ENCODE results near the gene CCAR1.
"Not testable (repeated sequence)": the region's sequence is repeated elsewhere in the genome, so short reads cannot be mapped to it uniquely, and the experiment has no call there.

Gene CCAR1

DNA sequence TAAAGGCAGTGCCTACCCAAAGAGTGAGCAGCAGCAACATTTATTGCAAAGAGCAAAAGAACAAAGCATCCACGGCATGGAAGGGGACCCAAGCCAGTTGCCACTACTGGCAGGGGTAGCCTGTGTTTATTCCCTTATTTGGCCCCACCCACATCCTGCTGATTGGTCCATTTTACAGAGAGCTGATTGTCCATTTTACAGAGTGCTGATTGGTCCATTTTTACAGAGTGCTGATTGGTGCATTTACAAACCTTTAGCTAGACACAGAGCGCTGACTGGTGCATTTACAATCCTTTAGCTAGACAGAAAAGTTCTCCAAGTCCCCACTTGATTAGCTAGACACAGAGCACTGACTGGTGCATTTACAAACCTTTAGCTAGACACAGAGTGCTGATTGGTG, 101.6 kb downstream of the CCAR1 start:
- not testable (repeated sequence) for H3K9me3 ChIP-seq (ENCODE audit: control insufficient read depth, low read length); H3K4me3 ChIP-seq (ENCODE audit: insufficient read depth, low read depth, low read length, poor library complexity, severe bottlenecking); DNase-seq; H3K36me3 ChIP-seq (ENCODE audit: control insufficient read depth, insufficient read depth, low read length); H3K27ac ChIP-seq (ENCODE audit: insufficient read depth, low read length, poor library complexity, severe bottlenecking); H3K27me3 ChIP-seq (replicated peaks; ENCODE audit: control insufficient read depth, insufficient read depth, low read length, poor library complexity, severe bottlenecking); H3K4me1 ChIP-seq (ENCODE audit: control insufficient read depth, insufficient read depth, low read length, poor library complexity, severe bottlenecking)

DNA sequence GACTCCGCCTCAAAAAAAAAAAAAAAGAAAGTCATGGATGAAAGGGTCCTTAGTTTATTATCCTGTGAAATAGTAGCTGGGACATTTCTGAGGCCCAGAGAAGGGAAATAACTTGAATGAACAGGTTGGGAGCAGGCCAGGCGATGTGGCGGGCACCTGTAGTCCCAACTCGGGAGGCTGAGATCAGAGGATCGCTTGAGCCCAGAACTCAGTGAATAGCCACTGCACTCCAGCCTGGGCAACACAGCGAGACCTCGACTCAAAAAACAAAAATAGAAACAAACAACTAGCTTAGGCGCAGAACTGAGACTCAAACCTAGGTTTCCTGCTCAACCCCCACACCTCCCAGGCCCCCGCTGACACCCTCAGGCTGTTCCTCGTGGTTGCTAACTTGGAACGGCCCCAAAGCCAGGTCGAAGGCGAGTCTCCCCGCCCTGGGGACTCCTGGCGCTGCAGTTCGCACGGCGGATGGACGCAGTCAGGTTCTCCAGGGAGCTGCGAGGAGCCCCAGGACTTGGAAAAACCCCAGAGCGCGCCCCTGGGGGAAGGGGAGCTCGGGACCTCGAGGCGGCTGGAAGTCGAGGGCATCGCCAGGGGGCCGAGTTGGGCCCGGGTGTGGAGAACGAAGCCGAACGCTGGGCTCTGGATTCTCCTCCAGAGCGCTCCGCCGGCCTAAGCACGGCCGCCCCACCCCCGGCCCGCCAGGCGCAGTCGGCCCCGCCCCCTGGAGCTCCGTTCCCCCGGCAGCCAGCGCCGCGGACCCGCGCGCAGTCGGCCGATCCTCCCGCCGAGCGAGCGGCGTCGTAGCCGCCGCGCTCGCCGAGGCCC, 105.9 kb downstream of the CCAR1 start, which contains the start of gene STOX1:
Gene STOX1, plus strand, starts transcription at position 768 of the 828 bp plus-strand sequence. CDS start 93 bp downstream, outside the sequence.
- Histone ChIP-seq H3K27ac (ENCODE audit: insufficient read depth, low read length, poor library complexity, severe bottlenecking) (no peak within 1 kb of the TSS), H3K9me3 (ENCODE audit: control insufficient read depth, low read length) (no peaks in the 10 kb centered on the region), H3K4me3 (ENCODE audit: insufficient read depth, low read depth, low read length, poor library complexity, severe bottlenecking) (peak within 1 kb of the TSS; percentile 79), H3K4me1 (ENCODE audit: control insufficient read depth, insufficient read depth, low read length, poor library complexity, severe bottlenecking) (no peaks in the 10 kb centered on the region), H3K27me3 (replicated peaks; ENCODE audit: control insufficient read depth, insufficient read depth, low read length, poor library complexity, severe bottlenecking) (no peaks in the 10 kb centered on the region), H3K36me3 (ENCODE audit: control insufficient read depth, insufficient read depth, low read length) (no peaks in the 10 kb centered on the region)
- DNase-seq: peak in 2 of 3 donors; percentile 11 to 13

DNA sequence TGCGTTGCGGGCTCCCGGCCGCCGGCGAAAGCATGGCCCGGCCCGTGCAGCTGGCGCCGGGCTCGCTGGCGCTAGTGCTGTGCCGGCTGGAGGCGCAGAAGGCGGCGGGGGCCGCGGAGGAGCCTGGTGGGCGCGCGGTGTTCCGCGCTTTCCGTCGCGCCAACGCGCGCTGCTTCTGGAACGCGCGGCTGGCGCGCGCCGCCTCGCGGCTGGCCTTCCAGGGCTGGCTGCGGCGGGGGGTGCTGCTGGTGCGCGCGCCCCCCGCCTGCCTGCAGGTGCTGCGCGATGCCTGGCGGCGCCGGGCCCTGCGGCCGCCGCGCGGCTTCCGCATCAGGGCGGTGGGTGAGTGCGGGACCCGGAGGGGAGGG, 106.5 kb downstream of the CCAR1 start:
- H3K36me3 ChIP-seq (ENCODE audit: control insufficient read depth, insufficient read depth, low read length); H3K27me3 ChIP-seq (replicated peaks; ENCODE audit: control insufficient read depth, insufficient read depth, low read length, poor library complexity, severe bottlenecking); H3K4me3 ChIP-seq (ENCODE audit: insufficient read depth, low read depth, low read length, poor library complexity, severe bottlenecking); H3K4me1 ChIP-seq (ENCODE audit: control insufficient read depth, insufficient read depth, low read length, poor library complexity, severe bottlenecking); H3K27ac ChIP-seq (ENCODE audit: insufficient read depth, low read length, poor library complexity, severe bottlenecking); DNase-seq; H3K9me3 ChIP-seq (ENCODE audit: control insufficient read depth, low read length): not testable (repeated sequence)

DNA sequence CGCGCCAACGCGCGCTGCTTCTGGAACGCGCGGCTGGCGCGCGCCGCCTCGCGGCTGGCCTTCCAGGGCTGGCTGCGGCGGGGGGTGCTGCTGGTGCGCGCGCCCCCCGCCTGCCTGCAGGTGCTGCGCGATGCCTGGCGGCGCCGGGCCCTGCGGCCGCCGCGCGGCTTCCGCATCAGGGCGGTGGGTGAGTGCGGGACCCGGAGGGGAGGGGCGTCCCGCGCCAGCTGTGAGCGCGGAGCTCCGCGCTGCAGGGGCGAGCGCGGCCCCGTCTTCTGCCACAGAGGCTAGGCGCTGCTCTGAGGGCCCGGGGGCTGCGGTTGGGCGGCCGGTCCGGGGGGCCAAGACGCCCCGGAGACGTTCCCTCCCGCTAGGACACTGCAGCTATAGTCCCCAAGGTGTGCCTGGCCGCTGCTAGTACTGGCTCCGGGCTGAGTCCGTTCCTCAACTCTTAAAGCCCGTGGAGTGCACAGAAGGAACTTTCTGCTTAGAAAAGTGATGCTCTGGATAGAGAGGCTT, 107.1 kb downstream of the CCAR1 start:
- H3K27me3 ChIP-seq (replicated peaks; ENCODE audit: control insufficient read depth, insufficient read depth, low read length, poor library complexity, severe bottlenecking); H3K9me3 ChIP-seq (ENCODE audit: control insufficient read depth, low read length); H3K4me1 ChIP-seq (ENCODE audit: control insufficient read depth, insufficient read depth, low read length, poor library complexity, severe bottlenecking); H3K36me3 ChIP-seq (ENCODE audit: control insufficient read depth, insufficient read depth, low read length); H3K27ac ChIP-seq (ENCODE audit: insufficient read depth, low read length, poor library complexity, severe bottlenecking): not testable (repeated sequence)
- H3K4me3 ChIP-seq (ENCODE audit: insufficient read depth, low read depth, low read length, poor library complexity, severe bottlenecking): peak overlapping the region; percentile 44
- DNase-seq: peak in 2 of 3 donors; percentile 2 to 3

DNA sequence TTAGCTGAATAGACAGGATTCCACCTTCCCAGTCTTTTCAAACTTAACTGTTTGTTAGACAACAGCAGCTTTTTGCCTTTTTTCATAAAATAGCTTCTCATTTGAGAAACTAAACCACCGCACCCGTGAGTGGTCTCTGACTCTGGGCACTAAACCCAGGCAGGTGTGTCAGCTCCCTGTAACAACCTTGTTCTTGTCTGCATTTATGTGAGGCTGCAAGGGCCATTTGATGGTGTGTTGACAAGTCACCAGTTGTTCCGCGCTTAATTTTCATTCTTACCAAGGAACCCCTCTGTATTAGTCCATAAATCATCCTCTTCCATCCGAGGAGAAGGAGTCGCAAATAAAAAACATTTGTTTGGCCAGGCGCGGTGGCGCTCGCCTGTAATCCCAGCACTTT, 107.8 kb downstream of the CCAR1 start:
- no peak for DNase-seq
- Histone ChIP-seq H3K27ac (ENCODE audit: insufficient read depth, low read length, poor library complexity, severe bottlenecking) (no peak overlapping the region), H3K9me3 (ENCODE audit: control insufficient read depth, low read length) (no peaks in the 10 kb centered on the region), H3K27me3 (replicated peaks; ENCODE audit: control insufficient read depth, insufficient read depth, low read length, poor library complexity, severe bottlenecking) (no peaks in the 10 kb centered on the region), H3K4me1 (ENCODE audit: control insufficient read depth, insufficient read depth, low read length, poor library complexity, severe bottlenecking) (no peaks in the 10 kb centered on the region), H3K4me3 (ENCODE audit: insufficient read depth, low read depth, low read length, poor library complexity, severe bottlenecking) (no peak overlapping the region), H3K36me3 (ENCODE audit: control insufficient read depth, insufficient read depth, low read length) (no peaks in the 10 kb centered on the region)

DNA sequence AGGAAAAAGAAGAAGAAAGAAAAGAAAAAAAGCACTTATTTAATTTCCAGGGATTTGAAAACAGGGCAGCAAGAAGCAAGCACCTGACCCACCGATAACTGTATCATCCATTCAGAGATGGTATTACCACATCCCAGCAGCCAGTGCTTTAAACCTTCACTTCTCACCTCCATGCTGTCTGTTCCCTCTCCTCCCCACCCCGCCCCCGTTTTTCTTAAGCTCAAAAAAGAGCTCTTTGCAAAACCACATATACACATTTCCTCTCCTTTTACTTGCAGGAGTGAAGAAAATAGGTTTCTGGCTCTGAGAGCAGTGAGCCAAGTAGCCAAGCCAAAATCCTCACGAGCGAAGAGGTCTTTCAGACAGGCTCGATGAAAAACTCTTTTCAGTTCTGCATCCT, 108.5 kb downstream of the CCAR1 start:
- H3K27me3 ChIP-seq (replicated peaks; ENCODE audit: control insufficient read depth, insufficient read depth, low read length, poor library complexity, severe bottlenecking): no peaks in the 10 kb centered on the region
- H3K9me3 ChIP-seq (ENCODE audit: control insufficient read depth, low read length): no peaks in the 10 kb centered on the region
- H3K4me3 ChIP-seq (ENCODE audit: insufficient read depth, low read depth, low read length, poor library complexity, severe bottlenecking): no peak overlapping the region
- no peak overlapping the region for H3K27ac ChIP-seq (ENCODE audit: insufficient read depth, low read length, poor library complexity, severe bottlenecking)
- no peaks in the 10 kb centered on the region for H3K4me1 ChIP-seq (ENCODE audit: control insufficient read depth, insufficient read depth, low read length, poor library complexity, severe bottlenecking)
- no peak for DNase-seq
- H3K36me3 ChIP-seq (ENCODE audit: control insufficient read depth, insufficient read depth, low read length): no peaks in the 10 kb centered on the region

DNA sequence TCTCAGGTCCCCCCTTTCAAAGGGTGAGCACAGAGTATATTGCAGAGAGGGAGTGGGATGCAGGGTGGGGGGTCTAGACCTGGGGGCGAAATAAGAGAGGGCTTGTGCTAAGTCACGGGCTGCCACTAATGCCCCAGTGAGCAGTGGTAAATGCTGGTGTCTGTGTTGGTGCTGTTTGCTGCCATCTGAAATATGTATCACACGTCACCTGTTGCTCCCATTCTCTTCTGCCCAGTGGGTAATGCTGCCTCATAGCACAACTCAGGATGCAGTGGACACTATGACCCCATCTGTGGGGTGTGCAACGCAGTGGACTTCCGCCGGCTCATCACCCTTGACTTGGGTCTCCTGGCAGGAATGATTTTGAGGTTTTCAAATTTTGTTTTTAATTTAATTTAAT, 108.9 kb downstream of the CCAR1 start:
- H3K36me3 ChIP-seq (ENCODE audit: control insufficient read depth, insufficient read depth, low read length): no peaks in the 10 kb centered on the region
- no peak overlapping the region for H3K27ac ChIP-seq (ENCODE audit: insufficient read depth, low read length, poor library complexity, severe bottlenecking)
- no peaks in the 10 kb centered on the region for H3K9me3 ChIP-seq (ENCODE audit: control insufficient read depth, low read length)
- DNase-seq: no peak
- H3K4me3 ChIP-seq (ENCODE audit: insufficient read depth, low read depth, low read length, poor library complexity, severe bottlenecking): no peak overlapping the region
- no peaks in the 10 kb centered on the region for H3K27me3 ChIP-seq (replicated peaks; ENCODE audit: control insufficient read depth, insufficient read depth, low read length, poor library complexity, severe bottlenecking)
- no peaks in the 10 kb centered on the region for H3K4me1 ChIP-seq (ENCODE audit: control insufficient read depth, insufficient read depth, low read length, poor library complexity, severe bottlenecking)

DNA sequence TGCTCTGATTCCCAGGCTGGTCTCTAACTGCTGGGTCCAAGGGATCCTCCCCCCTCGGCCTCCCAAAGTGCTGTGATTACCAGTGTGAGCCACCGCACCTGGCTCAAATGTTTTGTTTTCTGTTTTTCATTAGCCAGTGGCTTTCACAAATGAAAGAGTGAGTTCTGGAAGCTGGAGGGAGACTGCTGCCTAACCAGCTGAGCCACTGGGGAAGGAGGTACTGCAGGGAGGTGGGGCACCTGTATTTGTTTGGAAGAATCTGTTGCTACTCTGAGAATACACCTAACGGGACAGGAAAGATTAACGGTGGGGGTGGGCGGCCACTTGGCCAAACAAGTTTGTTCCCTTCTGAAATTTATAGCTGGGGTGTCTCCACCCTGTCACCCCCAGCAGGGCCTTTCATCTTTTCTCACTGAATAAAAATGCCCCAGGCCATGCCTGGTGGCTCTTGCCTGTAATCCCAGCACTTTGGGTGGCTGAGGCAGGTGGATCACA, 111.0 kb downstream of the CCAR1 start:
- Histone ChIP-seq H3K27me3 (replicated peaks; ENCODE audit: control insufficient read depth, insufficient read depth, low read length, poor library complexity, severe bottlenecking) (no peaks in the 10 kb centered on the region), H3K4me1 (ENCODE audit: control insufficient read depth, insufficient read depth, low read length, poor library complexity, severe bottlenecking) (no peaks in the 10 kb centered on the region), H3K9me3 (ENCODE audit: control insufficient read depth, low read length) (no peaks in the 10 kb centered on the region), H3K36me3 (ENCODE audit: control insufficient read depth, insufficient read depth, low read length) (no peaks in the 10 kb centered on the region), H3K4me3 (ENCODE audit: insufficient read depth, low read depth, low read length, poor library complexity, severe bottlenecking) (no peak overlapping the region), H3K27ac (ENCODE audit: insufficient read depth, low read length, poor library complexity, severe bottlenecking) (no peak overlapping the region)
- DNase-seq: no peak

DNA sequence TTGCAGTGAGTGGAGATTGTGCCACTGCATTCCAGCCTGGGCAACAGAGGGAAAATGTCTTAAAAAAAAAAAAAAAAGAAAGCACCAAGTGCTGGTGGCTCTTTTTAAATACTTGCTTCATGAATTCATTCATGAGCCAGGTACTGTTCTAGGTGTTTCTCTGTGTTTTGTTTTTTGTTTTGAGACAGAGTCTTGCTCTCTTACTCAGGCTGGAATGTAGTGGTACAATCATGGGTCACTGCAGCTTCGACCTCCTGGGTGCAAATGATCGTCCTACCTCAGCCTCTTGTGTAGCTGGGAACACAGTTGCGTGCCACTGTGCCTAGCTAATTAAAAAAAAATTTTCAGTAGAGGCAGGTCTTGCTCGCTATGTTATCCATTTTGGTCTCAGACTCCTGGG, 111.6 kb downstream of the CCAR1 start:
- Histone ChIP-seq H3K4me3 (ENCODE audit: insufficient read depth, low read depth, low read length, poor library complexity, severe bottlenecking) (no peak overlapping the region), H3K9me3 (ENCODE audit: control insufficient read depth, low read length) (no peaks in the 10 kb centered on the region), H3K36me3 (ENCODE audit: control insufficient read depth, insufficient read depth, low read length) (no peaks in the 10 kb centered on the region), H3K27ac (ENCODE audit: insufficient read depth, low read length, poor library complexity, severe bottlenecking) (no peak overlapping the region), H3K27me3 (replicated peaks; ENCODE audit: control insufficient read depth, insufficient read depth, low read length, poor library complexity, severe bottlenecking) (no peaks in the 10 kb centered on the region), H3K4me1 (ENCODE audit: control insufficient read depth, insufficient read depth, low read length, poor library complexity, severe bottlenecking) (no peaks in the 10 kb centered on the region)
- no peak for DNase-seq

DNA sequence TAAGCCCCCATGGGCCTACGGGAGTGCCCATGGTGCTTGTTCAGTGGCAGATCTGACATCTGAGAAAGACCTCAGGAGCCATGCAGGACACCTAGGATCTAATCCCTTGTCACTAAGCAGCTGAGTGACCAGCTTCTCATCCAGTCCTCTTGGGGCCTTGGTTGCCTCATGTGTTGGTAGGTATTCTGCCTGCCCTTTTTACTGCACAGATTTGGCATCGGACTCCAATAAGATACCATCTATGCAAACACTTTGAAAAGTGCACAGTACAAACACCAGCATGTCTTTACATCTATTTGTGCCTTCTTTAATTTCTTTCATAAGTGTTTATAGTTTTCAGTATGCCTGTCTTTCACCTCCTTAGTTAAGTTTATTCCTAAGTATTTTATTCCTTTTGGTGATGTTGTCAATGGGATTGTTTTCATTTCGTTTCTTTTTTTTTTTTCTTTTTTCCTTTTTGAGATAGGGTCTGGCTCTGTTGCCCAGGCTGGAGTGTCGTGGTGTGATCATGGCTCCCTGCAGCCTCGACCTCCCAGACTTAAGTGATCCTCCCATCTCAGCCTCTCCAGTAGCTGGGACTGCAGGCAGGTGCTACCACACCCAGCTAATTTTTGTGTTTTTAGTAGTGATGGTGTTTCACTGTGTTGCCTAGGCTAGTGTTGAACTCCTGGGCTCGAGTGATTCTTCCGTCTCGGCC, 116.7 kb downstream of the CCAR1 start:
- DNase-seq: no peak
- Histone ChIP-seq H3K9me3 (ENCODE audit: control insufficient read depth, low read length) (no peaks in the 10 kb centered on the region), H3K4me1 (ENCODE audit: control insufficient read depth, insufficient read depth, low read length, poor library complexity, severe bottlenecking) (no peaks in the 10 kb centered on the region), H3K36me3 (ENCODE audit: control insufficient read depth, insufficient read depth, low read length) (no peaks in the 10 kb centered on the region), H3K4me3 (ENCODE audit: insufficient read depth, low read depth, low read length, poor library complexity, severe bottlenecking) (no peak overlapping the region), H3K27ac (ENCODE audit: insufficient read depth, low read length, poor library complexity, severe bottlenecking) (no peak overlapping the region), H3K27me3 (replicated peaks; ENCODE audit: control insufficient read depth, insufficient read depth, low read length, poor library complexity, severe bottlenecking) (no peaks in the 10 kb centered on the region)

Data from effector memory CD4-positive, alpha-beta T cell (primary cell).